Muscle of leg (tissue), 11 donors: ENCODE results near the gene RAB34. TPM values are rescaled to one million over a fixed set of nuclear protein-coding genes. Genes with fewer than 3 reads are reported as not detected.

Experiments
- DNase-seq: peaks from one replicate; pipeline ENCODE4 v3.0.0; 2013
- H3K27ac ChIP-seq: one replicate; pipeline ENCODE4 v1.5.1; 2013; ENCODE audit warnings: mild to moderate bottlenecking, low read length, control low read depth
- H3K27me3 ChIP-seq: one replicate; pipeline ENCODE4 v1.6.1; 2013; ENCODE audit warnings: low read length; ENCODE audit not compliant: control insufficient read depth, insufficient read depth
- H3K36me3 ChIP-seq: one replicate; pipeline ENCODE4 v1.6.1; 2013; ENCODE audit warnings: low read length; ENCODE audit not compliant: control insufficient read depth, insufficient read depth
- H3K4me1 ChIP-seq: one replicate; pipeline ENCODE4 v1.6.1; 2013; ENCODE audit warnings: low read length; ENCODE audit not compliant: control insufficient read depth, insufficient read depth
- H3K4me3 ChIP-seq: one replicate; pipeline ENCODE4 v1.5.1; 2013; ENCODE audit warnings: low read length, control low read depth
- H3K9me3 ChIP-seq: replicated peaks from 2 replicates; pipeline ENCODE4 v1.6.1; 2013; ENCODE audit warnings: low read depth, low read length; ENCODE audit not compliant: control insufficient read depth
- WGBS: methylation state at CpG from one replicate; pipeline ENCODE4 v1.1.5; 2013; ENCODE audit warnings: missing lambda C conversion rate; ENCODE audit not compliant: insufficient coverage; 5-methylcytosine and 5-hydroxymethylcytosine counted together
- polyA plus RNA-seq, 8 donors: library from polyadenylated mRNA; unstranded; fragments of 120-200 nt; gene quantifications; one replicate each; pipeline versions ENCODE4 v1.2.1 to v1.2.3, GENCODE V29; 2013; ENCODE audit warnings: inconsistent platforms in 1 of 8, low replicate concordance in 1 of 8; ENCODE audit not compliant: insufficient read length in 8 of 8, insufficient read depth in 1 of 8
- total RNA-seq: library from RNA; stranded (reverse); fragments of 120-200 nt; gene quantifications from one replicate; pipeline ENCODE4 v1.2.4, GENCODE V29; 2013

Gene RAB34
- total and polyA plus RNA-seq, 9 donors = 67.9 to 106 (median 83.2) TPM

DNA sequence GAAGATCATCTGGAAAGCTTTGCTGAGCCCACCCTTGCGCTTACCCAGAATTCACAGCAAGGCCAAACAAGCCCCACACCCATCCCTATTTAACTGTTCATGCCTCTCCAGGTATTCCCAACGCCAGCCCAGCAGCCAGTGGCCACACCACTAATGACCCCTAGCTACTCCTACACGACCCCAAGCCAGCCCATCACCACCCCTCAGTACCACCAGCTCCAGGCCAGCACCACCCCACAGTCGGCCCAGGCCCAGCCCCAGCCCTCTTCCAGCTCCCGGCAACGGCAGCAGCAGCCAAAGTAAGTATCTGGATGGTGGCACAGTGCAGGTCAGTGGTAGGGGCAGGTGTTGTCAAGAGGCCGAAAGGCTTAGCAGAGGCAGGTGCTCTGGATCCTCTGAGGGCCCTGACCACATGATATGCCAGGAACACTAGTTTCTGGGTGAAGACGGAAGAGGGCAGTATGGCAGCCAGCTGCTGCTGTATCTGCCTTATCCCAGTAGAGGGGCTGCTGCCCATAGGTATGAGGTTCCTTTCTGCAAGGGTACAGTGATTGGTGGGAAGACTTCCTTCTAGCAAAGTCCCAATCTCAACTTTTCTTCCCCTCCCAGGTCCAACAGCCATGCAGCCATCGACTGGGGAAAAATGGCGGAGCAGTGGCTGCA lies 16.7 kb downstream of the RAB34 start:
- no peak overlapping the region for H3K4me3 ChIP-seq
- H3K4me1 ChIP-seq = no peaks in the 10 kb centered on the region
- H3K9me3 ChIP-seq = no peaks in the 10 kb centered on the region
- WGBS = 87% methylated on average over 7 of the region's 10 CpGs
- no peak overlapping the region for H3K27ac ChIP-seq
- no peaks in the 10 kb centered on the region for H3K27me3 ChIP-seq
- DNase-seq = no peak
- H3K36me3 ChIP-seq = peaks cover 99% of the 10 kb centered on the region

DNA sequence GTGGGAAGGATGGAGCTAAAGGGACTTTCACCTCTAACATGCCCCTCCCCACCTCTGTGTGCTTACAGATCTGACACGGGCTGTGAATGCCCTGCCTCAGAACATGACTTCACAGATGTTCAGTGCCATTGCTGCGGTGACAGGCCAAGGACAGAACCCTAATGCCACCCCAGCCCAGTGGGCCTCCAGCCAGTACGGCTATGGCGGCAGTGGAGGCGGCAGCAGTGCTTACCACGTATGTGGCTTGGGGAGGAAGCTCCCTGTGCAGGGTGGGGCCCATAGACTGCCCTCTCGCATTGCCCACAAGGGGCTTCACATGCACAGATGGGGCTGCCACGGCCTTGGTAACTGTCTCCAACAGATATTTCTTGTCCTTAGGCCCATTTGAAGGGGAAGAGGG lies 17.4 kb downstream of the RAB34 start:
- no peak overlapping the region for H3K27ac ChIP-seq
- H3K4me3 ChIP-seq = no peak overlapping the region
- DNase-seq = no peak
- H3K27me3 ChIP-seq = no peaks in the 10 kb centered on the region
- no peaks in the 10 kb centered on the region for H3K9me3 ChIP-seq
- 89% methylated on average over 6 of the region's 8 CpGs for WGBS
- H3K36me3 ChIP-seq = peaks cover 99% of the 10 kb centered on the region
- H3K4me1 ChIP-seq = no peaks in the 10 kb centered on the region

DNA sequence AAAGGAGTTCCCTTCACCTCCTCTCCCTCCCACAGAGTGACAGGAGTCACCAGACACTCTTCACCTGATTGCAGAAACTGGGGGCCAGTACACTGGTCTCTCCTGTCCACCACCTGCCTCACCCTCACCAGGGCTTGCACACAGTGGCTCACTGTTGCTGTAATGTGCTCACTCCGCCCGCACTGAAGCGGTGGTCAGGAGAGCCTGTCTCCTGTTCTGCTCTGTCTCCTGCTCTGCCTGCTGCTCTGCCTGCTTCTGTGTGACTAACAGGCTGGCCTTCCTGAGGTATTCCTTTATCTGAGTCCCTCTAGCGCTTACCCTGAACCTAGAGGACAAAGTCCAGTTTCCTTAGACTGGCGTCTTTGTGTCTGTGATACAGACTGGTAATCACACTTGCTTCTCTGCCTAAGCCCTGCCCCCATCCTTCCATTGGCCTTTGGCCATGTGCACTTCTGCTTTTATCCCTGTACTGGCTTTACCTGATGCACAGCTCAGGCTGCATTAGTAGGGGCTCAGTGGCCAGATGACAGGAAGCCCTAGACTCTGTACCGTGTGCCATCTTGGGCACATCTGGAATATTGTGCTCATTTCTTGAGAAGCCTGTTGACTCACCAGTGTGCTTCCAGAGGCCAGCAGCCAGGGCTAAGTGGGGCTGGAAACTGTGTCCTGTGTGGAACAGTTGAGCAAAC lies 19.3 kb downstream of the RAB34 start:
- peaks cover 100% of the 10 kb centered on the region for H3K36me3 ChIP-seq
- H3K4me1 ChIP-seq = no peaks in the 10 kb centered on the region
- no peak overlapping the region for H3K27ac ChIP-seq
- 91% methylated on average over 6 of the region's 6 CpGs for WGBS
- H3K27me3 ChIP-seq = no peaks in the 10 kb centered on the region
- H3K9me3 ChIP-seq = no peaks in the 10 kb centered on the region
- H3K4me3 ChIP-seq = no peak overlapping the region
- DNase-seq = no peak

DNA sequence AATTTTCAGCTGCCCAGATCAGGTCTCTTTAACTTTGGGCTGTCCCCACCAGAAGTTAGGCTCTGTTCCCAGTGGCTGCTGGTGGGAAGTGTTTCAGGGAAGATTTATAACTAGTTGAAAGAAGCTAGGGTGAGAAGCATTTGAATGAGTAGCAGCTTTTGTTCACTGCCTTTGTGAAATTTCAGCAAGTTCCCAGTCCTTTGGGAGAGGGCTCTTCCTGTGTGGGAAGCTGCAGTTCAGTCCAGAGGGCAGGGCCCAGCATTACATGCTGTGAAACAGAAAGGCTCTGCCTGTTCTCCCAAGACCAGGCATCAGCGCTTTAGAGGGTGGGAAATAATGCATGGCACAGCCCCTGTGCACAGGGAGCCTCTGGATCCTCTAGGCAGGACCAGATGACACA lies 23.8 kb downstream of the RAB34 start:
- H3K9me3 ChIP-seq = no peaks in the 10 kb centered on the region
- H3K4me1 ChIP-seq = no peaks in the 10 kb centered on the region
- peaks cover 95% of the 10 kb centered on the region for H3K36me3 ChIP-seq
- no peak overlapping the region for H3K27ac ChIP-seq
- no peak overlapping the region for H3K4me3 ChIP-seq
- no peaks in the 10 kb centered on the region for H3K27me3 ChIP-seq
- DNase-seq = no peak
- 92% methylated on average over 1 of the region's 1 CpG for WGBS

DNA sequence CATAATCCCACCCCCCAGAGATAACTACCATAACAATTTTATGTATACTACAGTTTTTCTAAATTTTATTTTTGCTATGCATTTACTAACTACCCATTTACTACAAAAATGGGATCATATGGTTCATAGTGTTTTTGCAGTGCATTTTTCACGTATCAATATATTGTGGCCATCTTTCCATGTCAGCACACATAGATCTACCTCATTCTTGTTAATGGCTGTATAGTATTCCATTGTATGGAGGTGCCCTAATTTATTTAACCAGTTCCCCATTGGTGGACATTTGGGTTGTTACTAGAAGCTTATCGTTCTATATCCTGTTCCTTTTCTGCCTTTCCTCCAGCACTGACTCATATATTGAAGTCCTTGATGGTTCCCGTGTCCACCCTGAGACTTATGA lies 28.7 kb downstream of the RAB34 start:
- H3K27ac ChIP-seq = no peak overlapping the region
- DNase-seq = no peak
- 100% methylated on average over 1 of the region's 3 CpGs for WGBS
- H3K9me3 ChIP-seq = no peaks in the 10 kb centered on the region
- no peak overlapping the region for H3K4me3 ChIP-seq
- peaks cover 92% of the 10 kb centered on the region for H3K36me3 ChIP-seq
- no peaks in the 10 kb centered on the region for H3K4me1 ChIP-seq
- H3K27me3 ChIP-seq = no peaks in the 10 kb centered on the region

DNA sequence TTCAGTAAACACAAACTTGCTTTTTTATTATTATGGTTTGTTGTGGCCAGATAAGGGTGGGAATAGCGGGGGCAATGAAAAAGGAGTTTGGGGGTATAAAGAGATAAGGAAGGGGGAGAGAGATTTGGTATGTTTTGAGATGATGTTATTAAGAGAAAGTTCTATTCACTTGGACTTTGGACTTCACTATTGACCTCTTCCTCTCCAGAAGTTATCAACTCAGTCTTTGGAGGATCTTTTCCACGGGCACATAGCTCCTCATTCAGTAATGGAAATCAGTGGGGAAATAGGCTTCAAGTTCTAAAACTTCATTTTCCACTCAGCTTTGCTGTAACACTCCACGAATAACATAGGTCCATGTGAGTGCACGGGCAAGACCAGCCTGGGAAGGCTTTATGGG lies 29.2 kb downstream of the RAB34 start:
- peaks cover 92% of the 10 kb centered on the region for H3K36me3 ChIP-seq
- no peak for DNase-seq
- no CpG with 5 or more reads among the region's 4 CpGs for WGBS

DNA sequence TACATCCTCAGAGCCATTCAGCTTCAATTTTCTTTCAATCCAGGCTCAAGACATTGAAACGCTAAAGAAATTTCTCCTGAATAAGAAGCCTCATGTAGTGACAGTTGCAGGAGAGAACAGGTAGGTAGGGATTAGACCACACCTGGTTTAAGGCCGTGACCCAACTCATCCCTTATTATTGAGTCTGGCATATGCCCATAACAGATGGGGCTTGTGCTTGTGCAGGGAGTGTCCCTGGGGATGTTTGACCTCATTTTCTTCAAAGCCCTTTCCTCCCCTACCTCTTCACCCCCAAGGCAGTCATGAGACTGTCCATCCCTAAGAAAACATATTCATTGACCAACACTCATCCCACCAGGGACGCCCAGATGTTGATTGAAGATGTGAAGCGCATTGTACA lies 31.4 kb downstream of the RAB34 start:
- no peak for DNase-seq
- no peak overlapping the region for H3K4me3 ChIP-seq
- no peaks in the 10 kb centered on the region for H3K4me1 ChIP-seq
- H3K27me3 ChIP-seq = no peaks in the 10 kb centered on the region
- no peaks in the 10 kb centered on the region for H3K9me3 ChIP-seq
- 100% methylated on average over 1 of the region's 4 CpGs for WGBS
- H3K36me3 ChIP-seq = peaks cover 97% of the 10 kb centered on the region
- no peak overlapping the region for H3K27ac ChIP-seq

More for the DNA sequence above, 29.2 kb downstream of the RAB34 start:
- no peak overlapping the region for H3K4me3 ChIP-seq
- H3K9me3 ChIP-seq = no peaks in the 10 kb centered on the region
- H3K4me1 ChIP-seq = no peaks in the 10 kb centered on the region
- no peak overlapping the region for H3K27ac ChIP-seq
- H3K27me3 ChIP-seq = no peaks in the 10 kb centered on the region

DNA sequence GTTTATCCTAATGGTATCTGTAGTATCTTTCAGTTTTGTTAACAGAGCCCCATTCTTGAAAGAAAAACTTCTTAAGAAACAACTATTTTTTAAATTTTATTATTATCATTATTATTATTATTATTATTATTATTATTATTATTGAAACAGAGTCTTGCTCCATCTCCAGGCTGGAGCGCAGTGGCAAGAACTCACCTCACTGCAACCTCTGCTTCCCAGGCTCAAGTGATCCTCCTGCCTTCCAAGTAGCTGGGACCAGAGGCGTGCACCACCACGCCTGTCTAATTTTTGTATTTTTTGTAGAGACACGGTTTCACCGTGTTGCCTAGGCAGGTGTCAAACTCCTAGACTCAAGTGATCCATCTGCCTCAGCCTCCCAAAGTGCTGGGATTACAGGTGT lies 32.3 kb downstream of the RAB34 start:
- no peak for DNase-seq

DNA sequence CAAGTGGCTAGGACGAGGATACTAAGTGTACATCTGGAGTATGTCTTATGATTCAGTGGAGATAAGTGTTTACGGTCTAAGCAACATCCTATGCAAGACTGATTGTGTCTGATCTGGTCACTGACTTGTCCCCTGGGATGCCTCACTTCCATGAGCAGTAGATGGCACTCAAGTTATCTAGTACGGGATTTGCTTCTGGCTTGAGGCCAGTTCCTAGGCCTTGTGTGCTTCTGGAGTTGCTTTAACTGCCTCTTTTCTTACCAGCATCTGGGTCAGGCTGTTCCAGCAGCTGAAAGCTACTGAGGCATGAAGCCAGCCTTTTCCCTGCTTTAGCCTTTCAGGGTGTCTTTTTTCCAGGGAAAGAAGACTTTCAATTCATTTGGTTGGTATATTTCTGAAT lies 32.7 kb downstream of the RAB34 start:
- Histone ChIP-seq H3K27me3 (no peaks in the 10 kb centered on the region), H3K4me1 (no peaks in the 10 kb centered on the region), H3K27ac (no peak overlapping the region), H3K36me3 (peaks cover 91% of the 10 kb centered on the region), H3K9me3 (no peaks in the 10 kb centered on the region), H3K4me3 (no peak overlapping the region)
- peak; percentile 63 for DNase-seq
- 44% methylated on average over 3 of the region's 3 CpGs for WGBS

More for the DNA sequence above, 32.3 kb downstream of the RAB34 start:
- no peaks in the 10 kb centered on the region for H3K9me3 ChIP-seq
- H3K27me3 ChIP-seq = no peaks in the 10 kb centered on the region
- no peaks in the 10 kb centered on the region for H3K4me1 ChIP-seq
- no peak overlapping the region for H3K4me3 ChIP-seq
- WGBS = no CpG with 5 or more reads among the region's 5 CpGs
- H3K36me3 ChIP-seq = peaks cover 95% of the 10 kb centered on the region
- H3K27ac ChIP-seq = no peak overlapping the region

DNA sequence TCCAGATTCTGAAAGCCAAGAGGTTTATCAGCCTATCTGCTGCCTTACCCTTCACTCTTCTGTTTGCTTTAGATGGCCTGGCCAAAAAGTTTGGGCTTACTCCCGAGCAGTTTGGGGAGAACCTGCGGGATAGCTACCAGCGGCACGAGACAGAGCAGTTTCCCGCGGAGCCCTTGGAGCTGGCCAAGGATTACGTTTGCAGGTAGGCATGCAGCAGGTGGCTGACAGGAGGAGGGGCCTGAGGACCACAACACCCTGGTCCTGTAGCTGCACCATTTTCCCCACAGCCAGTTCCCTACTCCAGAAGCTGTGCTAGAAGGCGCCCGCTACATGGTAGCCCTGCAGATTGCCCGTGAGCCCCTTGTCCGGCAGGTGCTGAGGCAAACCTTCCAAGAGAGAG lies 35.0 kb downstream of the RAB34 start:
- H3K27ac ChIP-seq = no peak overlapping the region
- H3K9me3 ChIP-seq = no peaks in the 10 kb centered on the region
- peaks cover 85% of the 10 kb centered on the region for H3K36me3 ChIP-seq
- no peak overlapping the region for H3K4me3 ChIP-seq
- DNase-seq = no peak
- no peaks in the 10 kb centered on the region for H3K4me1 ChIP-seq
- H3K27me3 ChIP-seq = no peaks in the 10 kb centered on the region
- 93% methylated on average over 7 of the region's 11 CpGs for WGBS
